IMR-90 (cell line): ENCODE data around the gene BACH1.

ENCODE experiments used
- BHLHE40 ChIP-seq: fragments of 150-350 bp; IDR thresholded peaks from 2 replicates; pipeline ENCODE4 v1.6.1; 2016; ENCODE audit warnings: mild to moderate bottlenecking, low read depth, low read length
- CEBPB ChIP-seq: IDR thresholded peaks from 2 replicates; pipeline ENCODE4 v1.6.1; 2012; ENCODE audit warnings: low read depth, low read length, improper control_type of control experiment
- CTCF ChIP-seq: conservative IDR thresholded peaks from 2 replicates; pipeline ENCODE4 v1.5.1; 2012; ENCODE audit warnings: mild to moderate bottlenecking, low read depth, low read length, improper control_type of control experiment
- FOS ChIP-seq: fragments of 150-350 bp; IDR thresholded peaks from 2 replicates; pipeline ENCODE4 v1.6.1; 2016; ENCODE audit warnings: low read depth, low read length
- MAZ ChIP-seq: IDR thresholded peaks from 2 replicates; pipeline ENCODE4 v1.6.1; 2012; ENCODE audit warnings: low read depth, mild to moderate bottlenecking, low read length, improper control_type of control experiment, moderate library complexity, borderline replicate concordance
- MXI1 ChIP-seq: IDR thresholded peaks from 2 replicates; pipeline ENCODE4 v1.6.1; 2012; ENCODE audit warnings: low read depth, mild to moderate bottlenecking, low read length, moderate library complexity, borderline replicate concordance
- NFE2L2 ChIP-seq: fragments of 150-350 bp; IDR thresholded peaks from 2 replicates; pipeline ENCODE4 v1.6.1; 2016; ENCODE audit warnings: low read depth, mild to moderate bottlenecking, low read length
- POLR2A ChIP-seq: IDR thresholded peaks from 2 replicates; pipeline ENCODE4 v1.6.1; 2012; ENCODE audit warnings: mild to moderate bottlenecking, low read depth, low read length
- RAD21 ChIP-seq: IDR thresholded peaks from 2 replicates; pipeline ENCODE4 v1.6.1; 2012; ENCODE audit warnings: low read length, improper control_type of control experiment
- RCOR1 ChIP-seq: IDR thresholded peaks from 2 replicates; pipeline ENCODE4 v1.6.1; 2012; ENCODE audit warnings: mild to moderate bottlenecking, low read length, improper control_type of control experiment; ENCODE audit not compliant: insufficient replicate concordance
- RFX5 ChIP-seq: IDR thresholded peaks from 2 replicates; pipeline ENCODE4 v1.8.0; 2012; ENCODE audit warnings: low read depth, mild to moderate bottlenecking, low read length, moderate library complexity
- SMC3 ChIP-seq: fragments of 150-350 bp; IDR thresholded peaks from 2 replicates; pipeline ENCODE4 v1.6.1; 2016; ENCODE audit warnings: low read depth, mild to moderate bottlenecking, antibody characterized with exemption, low read length, moderate library complexity
- USF2 ChIP-seq: fragments of 150-350 bp; IDR thresholded peaks from 2 replicates; pipeline ENCODE4 v1.6.1; 2017; ENCODE audit warnings: mild to moderate bottlenecking, antibody characterized with exemption, low read length, low read depth
- TF ChIP-seq, protein P1 (sequence below): fragments of 150-350 bp; IDR thresholded peaks from 2 replicates; pipeline ENCODE4 v1.6.1; 2016; ENCODE audit warnings: low read depth, mild to moderate bottlenecking, low read length, moderate library complexity, borderline replicate concordance

- no peak for TF ChIP-seq CTCF
- no peak for TF ChIP-seq POLR2A
- TF ChIP-seq NFE2L2, result no peak
- TF ChIP-seq RCOR1, result no peak
- TF ChIP-seq FOS, result no peak
- no peak for TF ChIP-seq RAD21
- no peak for TF ChIP-seq MXI1
- TF ChIP-seq BHLHE40, result no peak
- TF ChIP-seq, protein P1, sequence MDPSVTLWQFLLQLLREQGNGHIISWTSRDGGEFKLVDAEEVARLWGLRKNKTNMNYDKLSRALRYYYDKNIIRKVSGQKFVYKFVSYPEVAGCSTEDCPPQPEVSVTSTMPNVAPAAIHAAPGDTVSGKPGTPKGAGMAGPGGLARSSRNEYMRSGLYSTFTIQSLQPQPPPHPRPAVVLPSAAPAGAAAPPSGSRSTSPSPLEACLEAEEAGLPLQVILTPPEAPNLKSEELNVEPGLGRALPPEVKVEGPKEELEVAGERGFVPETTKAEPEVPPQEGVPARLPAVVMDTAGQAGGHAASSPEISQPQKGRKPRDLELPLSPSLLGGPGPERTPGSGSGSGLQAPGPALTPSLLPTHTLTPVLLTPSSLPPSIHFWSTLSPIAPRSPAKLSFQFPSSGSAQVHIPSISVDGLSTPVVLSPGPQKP, result no peak
- TF ChIP-seq CEBPB, result no peak
- no peak for TF ChIP-seq SMC3
- no peak for TF ChIP-seq USF2
- no peak for TF ChIP-seq RFX5
- TF ChIP-seq MAZ, result no peak
Observed at GRCh38 chr21:29329406-29329805, 30.7 kb downstream of the BACH1 start.
